HEK293 (cell line): ENCODE data around the gene IP6K3.

Source experiments
- CTCF ChIA-PET: fragments of 350-600 bp; formaldehyde crosslinking; extraction: SDS; loops from one replicate; lab custom pipeline; 2021; ENCODE audit warnings: antibody characterized with exemption; lab: Yijun Ruan, JAX
- POLR2A ChIA-PET: fragments of 300-600 bp; formaldehyde crosslinking; extraction: SDS; loops from one replicate; lab custom pipeline; 2020; ENCODE audit warnings: antibody characterized with exemption, inconsistent platforms; lab: Yijun Ruan, JAX
- H3K27ac ChIP-seq: fragments of 200-500 bp; sonication (Bioruptor generic); 2 replicates; pipeline ENCODE4 v1.5.1; 2014; ENCODE audit warnings: low read depth, low read length, control low read depth, inconsistent platforms; ENCODE audit errors: extremely low read depth
- H3K36me3 ChIP-seq, 2 experiments: fragments of 200-500 bp in 1 of 2; sonication (Bioruptor generic) in 1 of 2; 1 replicate in 1 of 2; 2 replicates in 1 of 2; pipeline ENCODE4 v1.5.1; 2014 to 2017; ENCODE audit warnings: inconsistent platforms in 2 of 2, low read length in 2 of 2; ENCODE audit not compliant: control insufficient read depth in 2 of 2, insufficient read depth in 1 of 2
- H3K4me1 ChIP-seq: fragments of 200-500 bp; sonication (Bioruptor generic); 2 replicates; pipeline ENCODE4 v1.5.1; 2014; ENCODE audit warnings: mild to moderate bottlenecking, low read length, inconsistent platforms; ENCODE audit not compliant: control insufficient read depth, insufficient read depth
- H3K4me3 ChIP-seq: 2 replicates; pipeline ENCODE4 v1.5.1; 2011; ENCODE audit warnings: low read depth, mild to moderate bottlenecking, control low read depth, low read length, moderate library complexity
- H3K9me3 ChIP-seq: fragments of 200-500 bp; sonication (Bioruptor generic); 2 replicates; pipeline ENCODE4 v1.5.1; 2014; ENCODE audit warnings: low read depth, low read length, inconsistent platforms; ENCODE audit not compliant: control insufficient read depth, insufficient read depth
- BCL11A ChIP-seq: fragments of 450-650 bp; formaldehyde crosslinking; IDR thresholded peaks from 2 replicates; pipeline ENCODE4 v1.5.1; 2016; ENCODE audit warnings: low read depth, missing biosample characterization, missing genetic modification characterization
- INSM2 ChIP-seq: fragments of 450-650 bp; formaldehyde crosslinking; IDR thresholded peaks from 2 replicates; pipeline ENCODE4 v1.5.1; 2016; ENCODE audit warnings: missing biosample characterization, missing genetic modification characterization
- SETDB1 ChIP-seq: IDR thresholded peaks from one replicate; pipeline ENCODE4 v1.6.1; 2017; ENCODE audit warnings: mild to moderate bottlenecking, low read length, moderate library complexity, mixed read lengths; ENCODE audit not compliant: insufficient read length
- YY2 ChIP-seq: fragments of 450-650 bp; formaldehyde crosslinking; IDR thresholded peaks from 2 replicates; pipeline ENCODE4 v1.5.1; 2016; ENCODE audit warnings: missing biosample characterization, missing genetic modification characterization
- ZBTB1 ChIP-seq: fragments of 450-650 bp; formaldehyde crosslinking; IDR thresholded peaks from 2 replicates; pipeline ENCODE4 v1.5.1; 2016; ENCODE audit warnings: missing biosample characterization, missing genetic modification characterization
- ZBTB21 ChIP-seq: fragments of 450-650 bp; formaldehyde crosslinking; IDR thresholded peaks from 2 replicates; pipeline ENCODE4 v1.5.1; 2017; ENCODE audit warnings: missing biosample characterization, missing genetic modification characterization
- ZBTB8A ChIP-seq: fragments of 450-650 bp; formaldehyde crosslinking; IDR thresholded peaks from 2 replicates; pipeline ENCODE4 v1.5.1; 2016; ENCODE audit warnings: missing biosample characterization, missing genetic modification characterization
- ZNF121 ChIP-seq: fragments of 450-650 bp; formaldehyde crosslinking; IDR thresholded peaks from 2 replicates; pipeline ENCODE4 v1.5.1; 2016; ENCODE audit warnings: missing biosample characterization, missing genetic modification characterization
- ZNF184 ChIP-seq: fragments of 450-650 bp; IDR thresholded peaks from 2 replicates; pipeline ENCODE4 v1.5.1; 2018; ENCODE audit warnings: missing biosample characterization, mild to moderate bottlenecking, missing genetic modification characterization
- ZNF202 ChIP-seq: fragments of 450-650 bp; formaldehyde crosslinking; IDR thresholded peaks from 2 replicates; pipeline ENCODE4 v1.5.1; 2016; ENCODE audit warnings: missing biosample characterization, missing genetic modification characterization, borderline replicate concordance
- ZNF341 ChIP-seq: fragments of 450-650 bp; formaldehyde crosslinking; IDR thresholded peaks from 2 replicates; pipeline ENCODE4; 2016; ENCODE audit warnings: low read depth, missing biosample characterization, missing genetic modification characterization
- ZNF449 ChIP-seq: fragments of 450-650 bp; formaldehyde crosslinking; IDR thresholded peaks from 2 replicates; pipeline ENCODE4 v1.5.1; 2017; ENCODE audit warnings: missing biosample characterization, mild to moderate bottlenecking, missing genetic modification characterization, moderate library complexity
- ZNF514 ChIP-seq: fragments of 450-650 bp; formaldehyde crosslinking; IDR thresholded peaks from 2 replicates; pipeline ENCODE4 v1.5.1; 2016; ENCODE audit warnings: missing biosample characterization, missing genetic modification characterization
- ZNF560 ChIP-seq: fragments of 450-650 bp; formaldehyde crosslinking; IDR thresholded peaks from 2 replicates; pipeline ENCODE4 v1.5.1; 2017; ENCODE audit warnings: missing biosample characterization, missing genetic modification characterization, borderline replicate concordance
- ZNF623 ChIP-seq: fragments of 450-650 bp; formaldehyde crosslinking; IDR thresholded peaks from 2 replicates; pipeline ENCODE4 v1.5.1; 2016; ENCODE audit warnings: missing biosample characterization, missing genetic modification characterization
- ZNF704 ChIP-seq: fragments of 450-650 bp; formaldehyde crosslinking; IDR thresholded peaks from 2 replicates; pipeline ENCODE4 v1.5.1; 2016; ENCODE audit warnings: missing biosample characterization, missing genetic modification characterization
- ZNF768 ChIP-seq: fragments of 450-650 bp; formaldehyde crosslinking; IDR thresholded peaks from 2 replicates; pipeline ENCODE4 v1.5.1; 2018; ENCODE audit warnings: missing biosample characterization, mild to moderate bottlenecking, missing genetic modification characterization
- ZNF776 ChIP-seq: fragments of 450-650 bp; formaldehyde crosslinking; IDR thresholded peaks from 2 replicates; pipeline ENCODE4 v1.5.0; 2017; ENCODE audit warnings: missing biosample characterization, missing genetic modification characterization, borderline replicate concordance
- ZNF830 ChIP-seq: fragments of 450-650 bp; IDR thresholded peaks from 2 replicates; pipeline ENCODE4 v1.5.0; 2018; ENCODE audit warnings: missing biosample characterization, missing genetic modification characterization, low read depth, mild to moderate bottlenecking, moderate library complexity
- ZNF837 ChIP-seq: fragments of 450-650 bp; formaldehyde crosslinking; IDR thresholded peaks from 2 replicates; pipeline ENCODE4 v1.5.1; 2016; ENCODE audit warnings: missing biosample characterization, missing genetic modification characterization
- ZSCAN18 ChIP-seq: fragments of 450-650 bp; formaldehyde crosslinking; IDR thresholded peaks from 2 replicates; pipeline ENCODE4 v1.5.1; 2016; ENCODE audit warnings: missing biosample characterization, missing genetic modification characterization

IP6K3 gene

GRCh38 chr6:33730611-33731010 lies 16.1 kb downstream of the IP6K3 start:
- H3K27ac ChIP-seq = no peak overlapping the region
- CTCF ChIA-PET = interaction anchor here (1.2 to 4.2 kb wide), 3 partner anchors 13 to 49 kb away, joined by 3 to 27 read pairs (median 6); no protein-coding TSS in a partner anchor
- H3K4me3 ChIP-seq = no peak overlapping the region
- H3K4me1 ChIP-seq = no peaks in the 10 kb centered on the region
- H3K9me3 ChIP-seq = no peaks in the 10 kb centered on the region
- TF ChIP-seq ZNF341 (tag by site-specific recombination) (peak; percentile 31; the same call in 1 of the 2 replicates), ZBTB8A (no peak), ZNF514 (no peak)
- H3K36me3 ChIP-seq = no peaks in the 10 kb centered on the region
- POLR2A ChIA-PET = no interaction called here

- ChIA-PET POLR2A (no interaction called here), CTCF (interaction anchor here (0.6 to 4.2 kb wide), 5 partner anchors 15 to 204 kb away, joined by 3 to 27 read pairs (median 3); partner anchors contain the start of gene UQCC2)
- Histone ChIP-seq H3K36me3 (no peaks in the 10 kb centered on the region), H3K4me1 (no peaks in the 10 kb centered on the region), H3K4me3 (no peak overlapping the region), H3K9me3 (no peaks in the 10 kb centered on the region), H3K27ac (no peak overlapping the region)
- TF ChIP-seq SETDB1 = no peak
- no peak for TF ChIP-seq ZNF830 (tag by site-specific recombination)
- TF ChIP-seq ZNF121 (tag by site-specific recombination) = no peak
- TF ChIP-seq ZNF560 = no peak
- no peak for TF ChIP-seq ZNF449 (tag by site-specific recombination)
Observed at GRCh38 chr6:33729059-33729458, 17.6 kb downstream of the IP6K3 start.

GRCh38 chr6:33728438-33728837 lies 18.3 kb downstream of the IP6K3 start:
- TF ChIP-seq ZNF768 (tag by site-specific recombination) = no peak
- TF ChIP-seq ZNF830 (tag by site-specific recombination) = no peak
- TF ChIP-seq INSM2 = no peak
- no peak for TF ChIP-seq ZNF704 (tag by site-specific recombination)
- no peak for TF ChIP-seq ZNF837 (tag by site-specific recombination)
- no peak for TF ChIP-seq ZNF776 (tag by site-specific recombination)
- TF ChIP-seq ZBTB1 (tag by site-specific recombination) = no peak
- TF ChIP-seq ZNF623 (tag by site-specific recombination) = no peak
- no peak for TF ChIP-seq ZBTB8A
- TF ChIP-seq YY2 (tag by site-specific recombination) = no peak
- TF ChIP-seq BCL11A (tag by site-specific recombination) = no peak
- no peak for TF ChIP-seq ZNF202
- no peak for TF ChIP-seq ZNF184 (tag by site-specific recombination)
- TF ChIP-seq ZBTB21 = no peak
- no peak for TF ChIP-seq ZSCAN18
- TF ChIP-seq, all 188 proteins: peak for 0
- Histone ChIP-seq H3K4me3 (no peak overlapping the region), H3K4me1 (no peaks in the 10 kb centered on the region), H3K9me3 (no peaks in the 10 kb centered on the region), H3K27ac (no peak overlapping the region), H3K36me3 (no peaks in the 10 kb centered on the region)
- CTCF ChIA-PET = interaction anchor here (0.6 to 4.2 kb wide), 4 partner anchors 16 to 204 kb away, joined by 3 to 27 read pairs (median 3); partner anchors contain the start of gene UQCC2
- POLR2A ChIA-PET = interaction anchor here (0.6 kb wide), 1 partner anchor 240 kb away, joined by 5 read pairs; no protein-coding TSS in a partner anchor
